Activated B cell treated with CpG ODN at 0.5 μM for 24 hours (primary cell): ENCODE measurements around the gene HIVEP3. TPM values are rescaled to one million over a fixed set of nuclear protein-coding genes. Genes with fewer than 3 reads are reported as not detected.

Experiments
- ATAC-seq: fragments of 200-7000 bp; cut with Tn5 transposase; one replicate; pipeline ENCODE4 v1.10.0; 2021; ENCODE audit warnings: low read depth, mild to moderate bottlenecking, moderate library complexity
- CTCF ChIA-PET: fragments of 350-600 bp; sonication (Branson Sonifier 250); formaldehyde crosslinking; loops from one replicate; lab custom pipeline; 2021; ENCODE audit warnings: antibody characterized with exemption; lab: Charles Lee
- POLR2A ChIA-PET: fragments of 350-600 bp; sonication (Branson Sonifier 250); formaldehyde crosslinking; loops from one replicate; lab custom pipeline; 2021; ENCODE audit warnings: antibody characterized with exemption; lab: Charles Lee
- DNase-seq: peaks from one replicate; pipeline ENCODE4 v3.0.0; 2022
- H3K27ac Mint-ChIP-seq: one replicate; pipeline ENCODE4 v1.8.0; 2020; ENCODE audit warnings: mixed read lengths
- H3K27me3 Mint-ChIP-seq: one replicate; pipeline ENCODE4 v1.8.0; 2021; ENCODE audit warnings: mixed read lengths
- H3K36me3 Mint-ChIP-seq: one replicate; pipeline ENCODE4 v1.8.0; 2021; ENCODE audit warnings: low read depth, mixed read lengths
- H3K4me1 Mint-ChIP-seq: one replicate; pipeline ENCODE4 v1.8.0; 2021; ENCODE audit warnings: mixed read lengths
- H3K4me3 Mint-ChIP-seq: one replicate; pipeline ENCODE4 v1.8.0; 2020; ENCODE audit warnings: mild to moderate bottlenecking, mixed read lengths
- H3K9me3 Mint-ChIP-seq: one replicate; pipeline ENCODE4 v1.8.0; 2020; ENCODE audit warnings: mixed read lengths
- intact Hi-C: fragments of 100-400 bp; cut with micrococcal nuclease; formaldehyde crosslinking; loops from one replicate; pipeline ENCODE4 v1.15.1; 2024
- total RNA-seq: library from RNA; stranded (reverse); gene quantifications from 2 replicates; pipeline ENCODE4 v1.2.3, GENCODE V29; 2022
- TF ChIP-seq, protein P1 (sequence below): fragments of 200-600 bp; IDR thresholded peaks from one replicate; pipeline ENCODE4 v1.8.0; 2022; ENCODE audit warnings: antibody characterized with exemption, mild to moderate bottlenecking

HIVEP3 gene
- total RNA-seq, 1 donor from 2014 or later, result 14.4 TPM

DNA sequence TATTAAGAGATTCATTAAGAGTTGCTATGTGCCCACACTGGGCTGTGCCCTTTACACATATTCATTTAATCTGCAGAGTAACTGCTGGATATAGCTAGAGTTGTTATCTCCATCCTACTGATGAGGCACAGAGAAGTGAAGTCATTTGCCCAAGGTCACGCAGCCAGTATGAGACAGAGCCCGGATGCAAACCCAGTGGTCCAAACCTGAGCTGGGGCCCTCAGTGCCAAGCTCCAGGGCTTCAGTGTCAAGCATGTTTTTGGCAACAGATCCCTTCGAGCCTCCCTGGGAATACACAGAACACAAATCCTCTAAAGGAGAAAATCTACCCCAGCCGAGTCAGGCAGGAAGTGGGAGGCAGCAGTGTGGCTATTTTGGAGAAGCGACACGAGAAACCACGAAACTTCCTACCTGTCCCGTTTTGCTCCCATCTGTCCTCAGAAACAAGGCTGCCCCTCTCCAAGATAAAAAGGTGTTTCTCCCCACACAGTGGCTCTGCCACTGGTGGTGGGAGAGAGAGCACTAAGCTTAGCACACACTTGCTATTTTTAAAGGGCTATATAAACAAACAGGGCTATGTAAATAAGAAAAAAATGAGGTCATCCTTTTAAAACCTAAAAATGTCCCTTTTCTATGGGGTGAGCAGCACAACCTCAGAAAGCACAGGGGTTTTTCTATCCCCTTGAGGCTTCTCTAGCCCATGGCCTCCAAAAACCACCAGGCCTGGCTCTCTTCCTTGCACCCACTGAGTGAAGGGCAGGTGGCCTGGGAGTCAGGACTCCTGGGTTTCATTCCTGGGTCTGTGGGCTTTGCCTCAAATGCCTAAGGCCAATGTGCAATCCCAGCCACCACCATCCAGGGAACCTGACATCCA lies 295.6 kb downstream of the HIVEP3 start:
- Mint-ChIP-seq H3K9me3 (no peaks in the 10 kb centered on the region), H3K27me3 (no peaks in the 10 kb centered on the region), H3K4me1 (peaks cover 63% of the 10 kb centered on the region), H3K4me3 (peak overlapping the region; percentile 78), H3K27ac (peak overlapping the region; percentile 90), H3K36me3 (peaks cover 15% of the 10 kb centered on the region)
- ATAC-seq (peak; percentile 92), DNase-seq (no peak)
- ChIA-PET CTCF (interaction anchor here (1.0 to 1.7 kb wide), 2 partner anchors 48 to 50 kb away, joined by 3 to 5 read pairs; no protein-coding TSS in a partner anchor), POLR2A (interaction anchor here (0.7 to 1.2 kb wide), 3 partner anchors 43 to 129 kb away, joined by 3 read pairs; no protein-coding TSS in a partner anchor)
- intact Hi-C loops, result loop anchor here (1.0 to 5.0 kb wide), 3 partner anchors 39 to 128 kb away; no protein-coding TSS in a partner anchor
- TF ChIP-seq, protein P1, sequence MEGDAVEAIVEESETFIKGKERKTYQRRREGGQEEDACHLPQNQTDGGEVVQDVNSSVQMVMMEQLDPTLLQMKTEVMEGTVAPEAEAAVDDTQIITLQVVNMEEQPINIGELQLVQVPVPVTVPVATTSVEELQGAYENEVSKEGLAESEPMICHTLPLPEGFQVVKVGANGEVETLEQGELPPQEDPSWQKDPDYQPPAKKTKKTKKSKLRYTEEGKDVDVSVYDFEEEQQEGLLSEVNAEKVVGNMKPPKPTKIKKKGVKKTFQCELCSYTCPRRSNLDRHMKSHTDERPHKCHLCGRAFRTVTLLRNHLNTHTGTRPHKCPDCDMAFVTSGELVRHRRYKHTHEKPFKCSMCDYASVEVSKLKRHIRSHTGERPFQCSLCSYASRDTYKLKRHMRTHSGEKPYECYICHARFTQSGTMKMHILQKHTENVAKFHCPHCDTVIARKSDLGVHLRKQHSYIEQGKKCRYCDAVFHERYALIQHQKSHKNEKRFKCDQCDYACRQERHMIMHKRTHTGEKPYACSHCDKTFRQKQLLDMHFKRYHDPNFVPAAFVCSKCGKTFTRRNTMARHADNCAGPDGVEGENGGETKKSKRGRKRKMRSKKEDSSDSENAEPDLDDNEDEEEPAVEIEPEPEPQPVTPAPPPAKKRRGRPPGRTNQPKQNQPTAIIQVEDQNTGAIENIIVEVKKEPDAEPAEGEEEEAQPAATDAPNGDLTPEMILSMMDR, result no peak

DNA sequence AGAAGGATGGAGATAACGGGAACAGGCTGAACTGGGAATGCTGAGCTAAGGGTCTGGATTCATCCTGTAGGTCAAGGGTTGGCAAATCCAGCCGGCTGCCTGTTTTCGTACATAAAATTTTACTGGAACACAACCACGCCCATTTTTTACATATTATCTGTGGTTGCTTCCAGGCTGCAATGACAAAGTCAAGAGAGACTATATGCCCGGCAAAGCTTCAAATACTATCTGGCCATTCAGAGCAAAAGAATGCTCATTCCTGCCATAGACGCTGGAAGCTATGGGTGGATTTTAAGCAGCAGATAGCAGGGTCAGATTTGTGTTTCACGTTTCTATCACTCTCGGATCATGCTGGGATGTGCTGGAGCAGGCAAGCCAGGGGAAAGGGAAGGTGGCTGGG lies 296.3 kb downstream of the HIVEP3 start:
- Mint-ChIP-seq H3K27ac (peak overlapping the region; percentile 90), H3K4me3 (peak overlapping the region; percentile 78), H3K4me1 (peaks cover 59% of the 10 kb centered on the region), H3K27me3 (no peaks in the 10 kb centered on the region), H3K36me3 (peaks cover 12% of the 10 kb centered on the region), H3K9me3 (no peaks in the 10 kb centered on the region)
- TF ChIP-seq, protein P1, result no peak
- ATAC-seq (no peak), DNase-seq (no peak)
- POLR2A ChIA-PET, result no interaction called here
- intact Hi-C loops, result loop anchor here (5.0 kb wide), 1 partner anchor 40 kb away; no protein-coding TSS in a partner anchor
- CTCF ChIA-PET, result interaction anchor here (1.0 to 1.7 kb wide), 2 partner anchors 48 to 50 kb away, joined by 3 to 5 read pairs; no protein-coding TSS in a partner anchor

DNA sequence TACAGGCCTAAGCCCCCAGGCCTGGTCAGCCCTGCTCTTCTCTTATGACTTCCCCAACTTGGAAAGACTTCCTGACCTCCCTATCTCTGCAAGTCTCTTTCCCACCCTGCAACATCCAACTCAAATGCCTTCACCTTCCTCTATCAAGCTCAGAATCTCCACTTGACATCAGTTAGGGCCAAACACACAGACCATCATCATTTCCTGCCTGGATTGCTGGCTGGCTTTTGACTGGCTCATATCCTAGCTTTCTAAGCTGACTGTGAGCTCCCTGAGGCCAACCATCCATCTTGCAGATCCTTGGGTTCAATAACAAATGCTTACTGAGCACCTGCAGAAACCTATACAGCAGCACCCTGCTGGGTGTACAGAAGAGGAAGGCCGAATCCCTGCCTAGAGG lies 296.9 kb downstream of the HIVEP3 start:
- Mint-ChIP-seq H3K27ac (no peak overlapping the region), H3K27me3 (no peaks in the 10 kb centered on the region), H3K4me1 (peaks cover 53% of the 10 kb centered on the region), H3K9me3 (no peaks in the 10 kb centered on the region), H3K36me3 (peaks cover 14% of the 10 kb centered on the region), H3K4me3 (peak overlapping the region; percentile 4)
- intact Hi-C loops, result loop anchor here (5.0 kb wide), 1 partner anchor 41 kb away; no protein-coding TSS in a partner anchor
- DNase-seq (no peak), ATAC-seq (no peak)
- TF ChIP-seq, protein P1, result no peak
- ChIA-PET POLR2A (no interaction called here), CTCF (interaction anchor here (1.0 kb wide), 1 partner anchor 51 kb away, joined by 3 read pairs; no protein-coding TSS in a partner anchor)

DNA sequence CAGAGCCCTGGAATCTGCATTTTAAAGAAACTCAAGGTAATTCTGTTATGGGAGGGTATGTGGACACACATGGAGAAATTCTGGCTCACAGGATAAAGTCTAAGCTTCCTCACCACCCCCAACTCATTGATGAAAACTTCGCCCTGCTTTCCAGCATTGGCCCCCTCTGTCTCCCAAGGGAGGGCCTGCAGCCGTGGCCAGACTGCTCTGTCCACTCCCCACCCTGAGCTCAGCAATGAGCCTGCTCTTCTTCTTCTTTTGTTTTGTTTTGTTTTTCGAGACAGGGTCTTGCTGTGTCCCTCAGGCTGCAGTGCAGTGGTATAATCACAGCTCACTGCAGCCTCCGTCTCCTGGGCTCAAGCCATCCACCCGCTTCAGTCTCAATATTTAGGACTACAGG lies 297.5 kb downstream of the HIVEP3 start:
- H3K27me3 Mint-ChIP-seq, result no peaks in the 10 kb centered on the region
- peaks cover 14% of the 10 kb centered on the region for H3K36me3 Mint-ChIP-seq
- CTCF ChIA-PET, result no interaction called here
- ATAC-seq, result no peak
- no peaks in the 10 kb centered on the region for H3K9me3 Mint-ChIP-seq
- H3K4me3 Mint-ChIP-seq, result no peak overlapping the region
- POLR2A ChIA-PET, result no interaction called here
- DNase-seq, result no peak
- no peak overlapping the region for H3K27ac Mint-ChIP-seq
- intact Hi-C loops, result loop anchor here (5.0 kb wide), 1 partner anchor 41 kb away; no protein-coding TSS in a partner anchor
- H3K4me1 Mint-ChIP-seq, result peaks cover 47% of the 10 kb centered on the region
- TF ChIP-seq, protein P1, result no peak
